GM19240 (cell line): ENCODE results near the gene ETV6.

Experiments
- DNase-seq: peaks from one replicate; pipeline ENCODE4 v3.0.0; 2011; ENCODE audit warnings: low spot score; ENCODE audit not compliant: insufficient read length

Gene ETV6

GRCh38 chr12:11879306-11879705 is 229.8 kb downstream of the ETV6 start:
- DNase-seq, result no peak

- no peak for DNase-seq
Measured at GRCh38 chr12:11880381-11880780, 230.9 kb downstream of the ETV6 start.

- DNase-seq, result no peak
Measured at GRCh38 chr12:11881835-11882234, 232.4 kb downstream of the ETV6 start.

- DNase-seq, result no peak
Measured at GRCh38 chr12:11882301-11883019, 233.0 kb downstream of the ETV6 start.

GRCh38 chr12:11884116-11884515 is 234.6 kb downstream of the ETV6 start:
- no peak for DNase-seq

- DNase-seq, result no peak
Measured at GRCh38 chr12:11884706-11885105, 235.2 kb downstream of the ETV6 start.

GRCh38 chr12:11885261-11886038 is 236.0 kb downstream of the ETV6 start:
- no peak for DNase-seq

GRCh38 chr12:11886339-11886738 is 236.9 kb downstream of the ETV6 start:
- DNase-seq, result no peak

- DNase-seq, result no peak
Measured at GRCh38 chr12:11888029-11888428, 238.6 kb downstream of the ETV6 start.

- no peak for DNase-seq
Measured at GRCh38 chr12:11891346-11891745, 241.9 kb downstream of the ETV6 start.

- no peak for DNase-seq
Measured at GRCh38 chr12:11891754-11892386, 242.4 kb downstream of the ETV6 start.

GRCh38 chr12:11893998-11894397 is 244.5 kb downstream of the ETV6 start:
- no peak for DNase-seq

- DNase-seq, result no peak
Measured at GRCh38 chr12:11894890-11895289, 245.4 kb downstream of the ETV6 start.

- DNase-seq, result no peak
Measured at GRCh38 chr12:11895421-11896078, 246.1 kb downstream of the ETV6 start.

GRCh38 chr12:11896417-11896929 is 247.0 kb downstream of the ETV6 start:
- no peak for DNase-seq

- no peak for DNase-seq
Measured at GRCh38 chr12:11897923-11898322, 248.4 kb downstream of the ETV6 start.

GRCh38 chr12:11901701-11902524 is 252.4 kb downstream of the ETV6 start:
- DNase-seq, result no peak

- no peak for DNase-seq
Measured at GRCh38 chr12:11902525-11902875, 253.0 kb downstream of the ETV6 start.

GRCh38 chr12:11904124-11904523 is 254.7 kb downstream of the ETV6 start:
- DNase-seq, result no peak

- DNase-seq, result no peak
Measured at GRCh38 chr12:11905534-11905933, 256.1 kb downstream of the ETV6 start.
